Colon (tissue), 2 donors: Measurements from ENCODE around the gene AP5Z1.

Experiments
- FAIRE-seq: peaks from 2 replicates; lab custom pipeline; 2012; peaks lifted over from hg19 to GRCh38; lab: Jason Lieb, UNC
- donor health status: control.
- donor health status: control.

AP5Z1 gene

DNA sequence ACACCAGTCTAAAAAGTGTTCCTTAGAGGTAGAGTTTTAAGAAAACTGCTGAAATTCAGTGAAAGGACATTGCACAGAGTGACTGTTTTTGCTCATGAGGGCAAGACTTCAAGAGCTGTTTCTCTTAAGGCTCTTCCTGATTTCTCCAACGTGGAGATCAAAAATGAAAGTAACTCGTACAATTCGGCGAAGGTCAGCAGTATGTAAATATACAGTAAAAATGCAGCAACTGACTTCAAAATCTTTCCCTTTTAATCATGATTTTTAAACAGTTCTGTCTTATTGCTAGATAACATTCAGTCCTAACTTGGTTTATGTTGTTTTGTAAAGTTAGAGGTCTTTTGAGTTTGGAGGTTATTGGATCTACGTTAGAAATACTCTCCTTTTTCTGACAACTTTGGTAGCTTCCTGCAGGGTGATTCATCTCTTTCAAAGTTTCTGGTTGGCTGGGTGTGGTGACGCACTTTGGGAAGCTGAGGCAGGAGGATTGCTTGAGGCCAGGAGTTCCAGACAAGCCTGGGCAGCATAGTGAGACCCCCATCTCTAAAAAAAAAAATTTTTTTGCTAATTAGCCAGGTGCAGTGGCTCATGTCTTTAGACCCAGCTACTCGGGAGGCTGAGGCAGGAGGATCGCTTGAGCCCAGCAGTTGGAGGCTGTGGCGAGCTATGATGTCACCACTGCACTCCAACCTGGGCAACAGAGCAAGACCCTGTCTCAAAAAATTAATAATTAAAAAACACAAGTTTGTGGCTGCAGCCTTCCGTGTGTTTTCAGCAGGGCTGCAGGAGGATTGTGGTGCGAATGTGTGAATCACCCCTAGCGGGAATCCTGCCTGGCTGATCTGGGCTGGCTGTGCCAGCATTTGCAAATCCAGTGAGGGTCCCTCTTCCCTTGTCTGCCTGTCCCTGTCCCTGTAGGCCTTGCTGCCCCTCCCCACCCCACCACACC, 29.2 kb upstream of the AP5Z1 start:
- FAIRE-seq, result no peak

GRCh38 chr7:4747013-4747412, 28.4 kb upstream of the AP5Z1 start:
- no peak for FAIRE-seq

DNA sequence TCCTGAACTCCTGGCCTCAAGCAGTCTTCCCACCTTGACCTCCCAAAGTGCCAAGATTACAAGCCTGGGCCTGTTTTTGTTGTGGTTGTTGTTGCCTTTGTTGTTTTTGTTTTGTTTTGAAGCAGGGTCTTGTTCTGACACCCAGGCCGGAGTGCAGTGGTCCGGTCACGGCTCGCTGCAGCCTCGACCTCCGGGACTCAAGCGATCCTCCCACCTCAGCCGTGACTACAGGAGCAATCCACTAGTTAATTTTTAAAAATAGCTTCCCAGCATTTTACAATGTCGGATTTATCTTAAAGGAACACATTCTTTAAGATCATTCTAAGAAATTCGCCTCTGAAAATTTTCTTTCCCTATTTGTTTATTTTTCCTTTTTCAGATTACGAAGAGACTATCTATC, 27.7 kb upstream of the AP5Z1 start:
- FAIRE-seq, result no peak

GRCh38 chr7:4748231-4748681, 27.2 kb upstream of the AP5Z1 start:
- no peak for FAIRE-seq

DNA sequence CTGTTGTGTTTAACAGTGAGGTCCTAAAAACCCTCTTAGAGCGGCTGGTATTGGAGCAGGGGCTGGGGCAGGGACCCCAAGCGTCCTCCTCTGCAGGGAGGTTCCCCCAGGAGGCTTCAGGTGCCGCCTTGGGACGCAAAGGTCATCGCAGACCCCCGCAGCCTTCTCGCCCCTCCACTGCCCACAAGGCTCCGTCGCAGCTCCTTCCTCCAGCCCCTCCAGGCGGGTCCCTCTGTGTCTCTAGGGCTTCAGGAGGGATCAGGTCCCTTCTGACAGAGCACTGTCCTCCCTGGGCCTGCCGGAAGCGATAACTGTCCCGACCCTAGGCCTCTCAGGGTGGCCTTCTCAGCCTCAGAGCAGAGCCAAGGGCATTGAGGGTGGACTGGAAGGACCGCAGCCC, 26.1 kb upstream of the AP5Z1 start:
- no peak for FAIRE-seq

DNA sequence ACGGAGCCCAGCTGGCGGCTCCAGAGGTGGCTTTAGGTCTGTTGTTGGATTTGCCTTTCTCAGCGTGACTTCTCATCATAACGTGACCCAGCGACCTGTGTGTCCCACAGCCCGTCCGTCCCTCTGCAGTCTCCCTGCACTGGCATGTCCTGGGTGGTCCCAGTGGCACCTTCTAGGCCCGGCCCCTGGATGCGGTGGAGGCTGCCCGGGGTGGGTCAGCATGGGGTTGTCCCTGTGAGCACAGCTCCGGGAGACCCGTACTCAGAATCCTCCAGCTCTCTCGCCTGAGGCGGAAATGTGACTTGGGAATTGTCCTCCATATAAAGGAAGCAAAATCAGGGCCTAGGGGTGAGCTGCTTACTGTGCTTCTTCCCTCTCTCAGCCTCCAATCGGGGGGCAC, 25.6 kb upstream of the AP5Z1 start:
- no peak for FAIRE-seq

- no peak for FAIRE-seq
These were observed 23.9 kb upstream of the AP5Z1 start for GRCh38 chr7:4751398-4751947.

DNA sequence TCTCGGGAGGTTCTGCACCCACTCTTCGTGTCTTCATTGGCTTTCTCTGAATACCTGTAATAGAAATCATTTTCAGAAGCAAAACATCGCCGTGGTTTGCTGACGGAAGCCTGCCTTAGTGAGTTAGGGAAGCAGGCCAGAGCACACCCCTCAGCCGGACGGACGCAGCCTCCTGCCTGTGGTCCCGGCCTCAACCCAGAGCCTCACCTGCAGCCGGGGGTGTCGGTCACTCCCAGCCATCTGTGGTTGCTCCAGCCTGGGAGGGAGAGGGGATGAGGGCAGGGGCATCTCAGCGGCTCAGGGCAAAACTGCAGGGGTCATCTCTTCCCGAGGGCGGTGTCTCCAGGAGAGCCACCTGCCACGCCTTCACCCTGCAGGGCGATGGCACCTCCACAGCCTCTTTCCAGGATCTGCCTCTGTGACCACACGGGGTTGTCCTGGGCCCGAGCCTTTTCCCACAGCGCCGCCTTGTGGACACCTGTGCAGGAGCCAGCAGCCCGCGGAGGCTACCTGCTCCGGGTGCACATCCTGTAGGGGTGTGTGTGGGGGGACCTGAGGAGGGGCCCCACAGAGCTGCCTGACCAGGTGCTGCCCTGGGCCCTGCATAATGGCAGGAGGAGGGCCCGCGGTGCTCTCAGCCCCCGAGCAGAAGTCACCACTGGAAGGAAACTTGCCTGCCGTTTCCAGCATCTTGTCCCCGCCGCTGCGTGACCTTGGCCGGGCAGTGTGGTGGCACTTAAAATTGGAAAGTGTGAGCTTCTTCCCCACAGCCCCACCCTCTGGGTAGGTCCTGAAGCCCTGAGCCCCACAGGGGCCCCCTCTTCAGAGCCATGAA, 21.6 kb upstream of the AP5Z1 start:
- no peak for FAIRE-seq

DNA sequence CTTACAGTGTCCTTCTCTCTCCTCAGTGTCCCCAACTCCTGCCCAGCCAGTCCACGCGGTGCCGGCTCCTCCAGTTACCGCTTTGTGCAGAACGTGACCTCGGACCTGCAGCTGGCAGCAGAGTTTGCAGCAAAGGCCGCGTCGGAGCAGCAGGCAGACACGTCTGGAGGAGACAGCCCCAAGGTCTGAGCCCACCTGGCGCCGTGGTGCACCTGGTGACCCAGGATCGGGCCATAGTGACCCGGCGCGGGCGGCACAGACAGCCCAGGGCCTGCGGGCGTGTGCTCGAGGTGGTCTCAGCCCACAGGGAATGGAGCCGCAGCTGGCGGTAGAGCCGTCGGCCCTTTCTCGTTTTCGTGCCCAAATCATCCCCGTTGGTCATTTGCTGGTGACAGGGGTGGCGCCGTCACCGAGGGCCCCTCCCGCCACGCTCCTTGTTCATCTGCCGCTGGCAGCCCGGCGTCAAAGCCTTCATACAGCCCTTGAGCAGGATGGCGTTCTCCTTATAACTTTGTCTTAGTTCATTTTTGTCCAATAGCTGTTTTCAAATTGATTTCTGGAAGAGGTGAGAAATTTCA, 20.9 kb upstream of the AP5Z1 start:
- FAIRE-seq, result no peak

DNA sequence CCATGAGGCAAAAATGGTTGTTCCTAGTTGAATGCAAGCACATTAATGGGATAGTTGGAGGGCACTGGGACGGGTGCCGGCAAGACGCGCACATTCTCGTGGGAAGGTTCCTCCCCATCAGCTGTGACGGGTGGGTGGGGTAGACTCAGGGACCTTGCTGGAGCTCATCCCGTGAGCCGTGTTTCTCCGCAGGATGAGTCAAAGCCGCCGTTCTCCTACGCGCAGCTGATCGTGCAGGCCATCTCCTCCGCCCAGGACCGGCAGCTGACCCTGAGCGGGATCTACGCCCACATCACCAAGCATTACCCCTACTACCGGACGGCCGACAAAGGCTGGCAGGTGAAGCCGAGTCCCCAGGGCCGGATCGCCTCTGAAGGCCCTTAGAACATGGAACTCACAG, 20.4 kb upstream of the AP5Z1 start:
- FAIRE-seq, result no peak

- no peak for FAIRE-seq
These were observed 17.3 kb upstream of the AP5Z1 start for GRCh38 chr7:4758111-4758510.

- no peak for FAIRE-seq
These were observed 16.6 kb upstream of the AP5Z1 start for GRCh38 chr7:4758791-4759190.

GRCh38 chr7:4759211-4759610, 16.2 kb upstream of the AP5Z1 start:
- FAIRE-seq, result no peak

GRCh38 chr7:4760952-4761351, 14.5 kb upstream of the AP5Z1 start:
- no peak for FAIRE-seq

GRCh38 chr7:4762121-4763055, 13.0 kb upstream of the AP5Z1 start:
- no peak for FAIRE-seq

DNA sequence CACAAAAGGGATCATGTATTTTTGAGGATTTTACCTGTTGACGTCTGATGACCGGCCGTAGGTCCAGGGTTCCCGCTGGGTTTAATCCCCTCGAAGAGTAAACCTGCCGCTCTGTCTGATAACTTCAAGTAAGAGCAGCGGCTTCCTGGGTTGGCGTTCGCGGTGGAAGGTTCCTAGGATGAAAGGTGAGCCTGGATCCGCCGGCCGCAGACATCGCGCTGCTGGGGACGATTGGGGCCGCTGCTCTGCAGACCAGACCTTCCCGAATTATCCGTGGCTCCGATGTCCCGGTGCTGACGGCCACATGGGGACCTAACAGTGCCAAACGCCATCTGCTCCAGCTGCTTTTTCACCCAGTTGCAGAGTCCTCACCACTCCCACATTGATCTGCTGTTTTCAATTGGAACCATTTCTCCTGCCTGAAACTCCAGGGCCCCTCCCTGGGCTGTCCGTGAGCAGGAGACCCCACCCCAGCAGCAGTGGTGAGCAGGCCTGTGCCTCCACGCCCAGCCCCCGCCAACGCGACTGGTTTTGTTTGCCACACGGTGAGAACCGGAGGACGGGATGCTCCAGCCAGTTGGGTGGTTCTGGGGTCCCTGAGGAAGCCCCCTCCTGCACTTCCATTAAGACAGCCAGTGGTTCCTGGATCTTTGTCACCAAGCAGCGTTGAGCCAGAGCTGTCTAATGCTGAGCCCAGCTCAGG, 12.2 kb upstream of the AP5Z1 start:
- no peak for FAIRE-seq

GRCh38 chr7:4763794-4764185, 11.6 kb upstream of the AP5Z1 start:
- no peak for FAIRE-seq

DNA sequence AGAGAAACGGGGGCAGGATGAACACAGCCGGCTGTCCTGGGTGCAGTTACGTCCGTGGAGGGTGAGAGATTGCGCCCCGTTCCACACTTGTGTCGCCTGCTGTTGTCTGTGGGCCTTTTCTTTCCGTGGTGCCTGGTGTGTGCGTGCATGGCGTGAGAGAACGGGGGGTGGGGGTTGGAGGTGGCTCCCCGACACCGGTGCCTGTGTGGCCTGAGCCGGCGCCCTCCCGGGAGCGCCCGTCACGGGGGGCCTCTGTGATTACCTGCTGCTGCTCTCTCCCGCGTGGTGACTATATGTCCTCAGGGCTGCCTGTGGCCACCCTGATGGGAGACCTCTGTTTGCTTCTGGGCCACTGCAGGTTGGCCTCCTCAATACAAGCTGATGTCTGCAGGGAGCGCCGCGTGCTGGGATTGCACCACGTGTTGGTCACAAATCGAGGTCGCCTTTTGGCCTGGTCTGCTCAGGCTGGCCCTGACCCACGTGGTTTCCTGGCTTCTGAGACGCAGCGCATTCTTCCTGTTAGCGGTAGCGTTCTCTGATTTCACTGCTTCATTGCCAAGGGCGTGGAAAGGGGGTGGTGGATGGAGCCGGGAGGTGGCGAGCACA, 10.9 kb upstream of the AP5Z1 start:
- no peak for FAIRE-seq

DNA sequence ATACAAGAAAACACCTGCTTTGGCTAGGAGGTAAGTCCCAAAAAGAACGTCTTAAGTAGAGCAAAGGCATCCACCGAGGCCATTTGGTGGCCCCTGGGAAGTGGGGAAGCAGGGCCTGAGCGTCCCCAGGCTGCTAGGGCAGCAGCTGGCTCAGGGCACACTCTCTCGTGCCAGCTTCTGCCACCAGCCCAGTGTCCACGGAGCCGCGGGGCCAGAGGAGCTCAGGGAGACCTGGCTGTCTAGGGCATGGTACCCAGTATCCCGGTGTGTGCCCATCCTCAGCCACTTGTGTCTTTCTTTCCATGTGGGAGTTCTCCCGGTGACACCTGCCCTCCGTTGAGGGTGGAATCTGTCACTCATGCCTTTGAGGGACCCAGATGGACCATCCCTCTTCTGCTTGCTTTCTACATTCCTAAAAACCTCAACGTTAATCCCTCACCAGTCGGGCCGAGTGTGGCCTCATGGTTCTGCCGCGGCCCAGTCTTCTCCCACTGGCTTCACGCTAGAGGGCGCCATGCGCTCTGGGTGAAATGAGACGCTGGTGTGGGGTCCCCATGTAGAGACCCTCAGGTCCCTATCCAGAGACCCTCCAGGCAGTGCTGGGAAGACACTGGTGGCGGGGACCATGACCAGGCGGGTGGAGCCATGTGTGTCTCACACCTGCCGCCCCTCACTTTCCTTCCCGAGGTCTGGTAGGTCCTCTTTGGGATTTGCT, 9.5 kb upstream of the AP5Z1 start:
- no peak for FAIRE-seq
